Effector CD8-positive, alpha-beta T cell (primary cell): ENCODE measurements around the gene FLNC.

Experiments used
- DNase-seq: peaks from one replicate; lab custom pipeline; 2025; lab: John Stamatoyannopoulos, UW

FLNC gene

GRCh38 chr7:128804484-128804883 lies 25.7 kb upstream of the FLNC start:
- DNase-seq = no peak

- no peak for DNase-seq
Observed at GRCh38 chr7:128805225-128805624, 25.0 kb upstream of the FLNC start.

GRCh38 chr7:128807191-128807590 lies 23.0 kb upstream of the FLNC start:
- no peak for DNase-seq

- DNase-seq = no peak
Observed at GRCh38 chr7:128809363-128809762, 20.8 kb upstream of the FLNC start.

GRCh38 chr7:128810473-128810872 lies 19.7 kb upstream of the FLNC start:
- no peak for DNase-seq

GRCh38 chr7:128810997-128811396 lies 19.2 kb upstream of the FLNC start:
- no peak for DNase-seq

- DNase-seq = no peak
Observed at GRCh38 chr7:128811631-128812430, 18.4 kb upstream of the FLNC start.

- DNase-seq = no peak
Observed at GRCh38 chr7:128812514-128813168, 17.6 kb upstream of the FLNC start.

GRCh38 chr7:128814499-128814898 lies 15.7 kb upstream of the FLNC start:
- no peak for DNase-seq

- DNase-seq = no peak
Observed at GRCh38 chr7:128815289-128815942, 14.8 kb upstream of the FLNC start.

- DNase-seq = no peak
Observed at GRCh38 chr7:128818694-128819093, 11.5 kb upstream of the FLNC start.

- no peak for DNase-seq
Observed at GRCh38 chr7:128821724-128822123, 8.5 kb upstream of the FLNC start.

- no peak for DNase-seq
Observed at GRCh38 chr7:128826512-128826911, 3.7 kb upstream of the FLNC start.

- DNase-seq = no peak
Observed at GRCh38 chr7:128826916-128827247, 3.3 kb upstream of the FLNC start.

GRCh38 chr7:128827248-128827958 lies 2.8 kb upstream of the FLNC start:
- DNase-seq = no peak

GRCh38 chr7:128827971-128828711 lies 2.1 kb upstream of the FLNC start:
- no peak for DNase-seq

GRCh38 chr7:128829391-128830166 lies 627 bp upstream of the FLNC start:
- no peak for DNase-seq

GRCh38 chr7:128831178-128831993 lies 1.2 kb downstream of the FLNC start:
- no peak for DNase-seq

GRCh38 chr7:128831994-128832879 lies 2.0 kb downstream of the FLNC start:
- DNase-seq = no peak
